Keratinocyte (primary cell): ENCODE measurements around the gene SH3RF1. TPM values are rescaled to one million over a fixed set of nuclear protein-coding genes. Genes with fewer than 3 reads are reported as not detected.

Experiments used
- DNase-seq: peaks from one replicate; pipeline ENCODE4 v3.0.0-alpha.2; 2011; ENCODE audit warnings: low read depth, missing footprints, low spot score
- FAIRE-seq: peaks from 2 replicates; lab custom pipeline; 2011; peaks lifted over from hg19 to GRCh38; lab: Jason Lieb, UNC
- H2AFZ ChIP-seq: 2 replicates; pipeline ENCODE4 v1.6.0; 2012; ENCODE audit warnings: low read length, control low read depth, inconsistent platforms; ENCODE audit not compliant: control insufficient read depth
- H3K27ac ChIP-seq: 2 replicates; pipeline ENCODE4 v1.5.1; 2011; ENCODE audit warnings: low read length; ENCODE audit not compliant: control insufficient read depth, insufficient read depth
- H3K27me3 ChIP-seq: 3 replicates; pipeline ENCODE4 v1.6.0; 2011; ENCODE audit warnings: low read length; ENCODE audit not compliant: control insufficient read depth, insufficient read depth; ENCODE audit errors: extremely low read depth
- H3K36me3 ChIP-seq, 2 experiments: 2 replicates in 1 of 2; 3 replicates in 1 of 2; pipeline ENCODE4 v1.5.1; 2011; ENCODE audit warnings: low read length in 2 of 2, mild to moderate bottlenecking in 1 of 2; ENCODE audit not compliant: control insufficient read depth in 2 of 2, insufficient read depth in 2 of 2; ENCODE audit errors: extremely low read depth in 1 of 2
- H3K4me1 ChIP-seq: 3 replicates; pipeline ENCODE4 v1.5.1; 2011; ENCODE audit warnings: low read length; ENCODE audit not compliant: control insufficient read depth, insufficient read depth; ENCODE audit errors: extremely low read depth
- H3K4me2 ChIP-seq: 3 replicates; pipeline ENCODE4 v1.6.0; 2011; ENCODE audit warnings: low read depth, low read length; ENCODE audit not compliant: control insufficient read depth, insufficient read depth; ENCODE audit errors: extremely low read depth
- H3K4me3 ChIP-seq, 3 experiments: fragments of 200-600 bp in 1 of 3; sonication (generic) in 1 of 3; 2 replicates in 2 of 3; 3 replicates in 1 of 3; pipeline ENCODE4 v1.5.1; 2011 to 2016; ENCODE audit warnings: low read length in 3 of 3, mild to moderate bottlenecking in 3 of 3, control low read depth in 2 of 3, inconsistent platforms in 1 of 3, low read depth in 1 of 3, mixed read lengths in 1 of 3, mixed run types in 1 of 3, moderate library complexity in 1 of 3; ENCODE audit not compliant: control insufficient read depth in 2 of 3, insufficient read depth in 2 of 3; ENCODE audit errors: extremely low read depth in 1 of 3
- H3K79me2 ChIP-seq: 2 replicates; pipeline ENCODE4 v1.6.0; 2012; ENCODE audit warnings: low read length; ENCODE audit not compliant: control insufficient read depth, insufficient read depth
- H3K9ac ChIP-seq: 3 replicates; pipeline ENCODE4 v1.6.0; 2011; ENCODE audit warnings: low read length; ENCODE audit not compliant: control insufficient read depth, insufficient read depth; ENCODE audit errors: extremely low read depth
- H3K9me1 ChIP-seq: 3 replicates; pipeline ENCODE4 v1.6.0; 2011; ENCODE audit warnings: low read length; ENCODE audit not compliant: control insufficient read depth, insufficient read depth; ENCODE audit errors: extremely low read depth
- H3K9me3 ChIP-seq: 2 replicates; pipeline ENCODE4 v1.5.1; 2012; ENCODE audit warnings: low read depth, low read length; ENCODE audit not compliant: control insufficient read depth
- H4K20me1 ChIP-seq: 3 replicates; pipeline ENCODE4 v1.6.0; 2011; ENCODE audit warnings: low read length; ENCODE audit not compliant: control insufficient read depth, insufficient read depth; ENCODE audit errors: extremely low read depth
- CTCF ChIP-seq, 3 experiments: IDR thresholded peaks in 1 of 3; conservative IDR thresholded peaks in 1 of 3; optimal IDR thresholded peaks in 1 of 3; 2 replicates in 2 of 3; 3 replicates in 1 of 3; pipeline versions ENCODE3 to v1.5.1; 2011; ENCODE audit warnings: low read length in 3 of 3, mild to moderate bottlenecking in 3 of 3, moderate library complexity in 2 of 3, control low read depth in 1 of 3, inconsistent platforms in 1 of 3; ENCODE audit not compliant: insufficient read depth in 2 of 3; ENCODE audit errors: extremely low read depth in 1 of 3
- EZH2 ChIP-seq: IDR thresholded peaks from one replicate; pipeline ENCODE4 v1.6.1; 2012; ENCODE audit warnings: inconsistent platforms, mild to moderate bottlenecking, low read length, moderate library complexity
- dilution Hi-C: fragments of 300-500 bp; cut with MboI; formaldehyde crosslinking; loops from one replicate; pipeline ENCODE4 v1.7.0; 2020; ENCODE audit warnings: low sequenced_read_pairs; ENCODE audit not compliant: extremely low pct_ligation_motif_present
- polyA plus RNA-seq, 5 experiments: library from polyadenylated mRNA; depleted of rRNA in 3 of 5; stranded (reverse) in 3 of 5; stranded (forward) in 1 of 5; unstranded in 1 of 5; fragments of >200 nt; gene quantifications; 1 replicate in 1 of 5; 2 replicates in 3 of 5; 3 replicates in 1 of 5; pipeline versions ENCODE4 v1.2.1 to v1.2.3, GENCODE V29; 2011 to 2012; ENCODE audit warnings: missing spikeins in 2 of 5, low read depth in 1 of 5, low replicate concordance in 1 of 5

Gene SH3RF1
- polyA plus RNA-seq, 1 donor (not counting 4 experiments of a cell fraction or from before 2014, with no cell fraction given), result 9.5 TPM

GRCh38 chr4:169159624-169160171 lies 111.1 kb downstream of the SH3RF1 start:
- Histone ChIP-seq H3K27ac (no peak overlapping the region), H3K4me1 (peaks cover 25% of the 10 kb centered on the region), H3K9me1 (no peaks in the 10 kb centered on the region), H3K4me2 (peak overlapping the region; percentile 27), H3K27me3 (no peaks in the 10 kb centered on the region), H3K4me3 (no peak overlapping the region), H3K36me3 (peaks cover 3 to 7% of the 10 kb centered on the region in 2 experiments), H4K20me1 (no peaks in the 10 kb centered on the region), H3K9ac (no peak overlapping the region), H2AFZ (no peak overlapping the region), H3K79me2 (peaks cover 37% of the 10 kb centered on the region), H3K9me3 (no peaks in the 10 kb centered on the region)
- TF ChIP-seq CTCF (optimal IDR thresholded peaks at IDR 0.05 in 1 of 3, IDR thresholded peaks at IDR 0.05 in 1 of 3, conservative IDR thresholded peaks at IDR 0.05 in 1 of 3; ENCODE audit: extremely low read depth in 1 of 3, insufficient read depth in 2 of 3, low read length in 3 of 3) (no peak), EZH2 (no peak)
- no peak for DNase-seq
- peak; percentile 72 for FAIRE-seq
- dilution Hi-C loops, result no loop called here

- H3K4me2 ChIP-seq, result no peak overlapping the region
- H3K9me3 ChIP-seq, result no peaks in the 10 kb centered on the region
- H3K9me1 ChIP-seq, result no peaks in the 10 kb centered on the region
- H3K79me2 ChIP-seq, result peaks cover 31% of the 10 kb centered on the region
- no peak overlapping the region for H3K9ac ChIP-seq
- dilution Hi-C loops, result no loop called here
- DNase-seq (no peak), FAIRE-seq (no peak)
- H3K27me3 ChIP-seq, result no peaks in the 10 kb centered on the region
- TF ChIP-seq EZH2 (no peak), CTCF (optimal IDR thresholded peaks at IDR 0.05 in 1 of 3, IDR thresholded peaks at IDR 0.05 in 1 of 3, conservative IDR thresholded peaks at IDR 0.05 in 1 of 3; ENCODE audit: extremely low read depth in 1 of 3, insufficient read depth in 2 of 3, low read length in 3 of 3) (no peak)
- H3K36me3 ChIP-seq, result peaks cover 3 to 7% of the 10 kb centered on the region in 2 experiments
- H4K20me1 ChIP-seq, result no peaks in the 10 kb centered on the region
- H3K4me1 ChIP-seq, result peaks cover 25% of the 10 kb centered on the region
- H3K27ac ChIP-seq, result no peak overlapping the region
- no peak overlapping the region for H2AFZ ChIP-seq
- H3K4me3 ChIP-seq, result no peak overlapping the region
Measured at GRCh38 chr4:169158861-169159260, 111.9 kb downstream of the SH3RF1 start.
